Erythroblast (primary cell): ENCODE measurements around the gene PTPRCAP.
A peak's percentile ranks its signal among the peaks of the same experiment; 100 is the strongest.

ENCODE experiments used
- GATA1 ChIP-seq: IDR thresholded peaks from 2 replicates; pipeline ENCODE4 v1.6.1; 2011; ENCODE audit warnings: low read depth, mild to moderate bottlenecking, control low read depth, low read length, moderate library complexity
- POLR2A ChIP-seq: IDR thresholded peaks from 2 replicates; pipeline ENCODE4 v1.6.1; 2011; ENCODE audit warnings: mild to moderate bottlenecking, low read length

DNA sequence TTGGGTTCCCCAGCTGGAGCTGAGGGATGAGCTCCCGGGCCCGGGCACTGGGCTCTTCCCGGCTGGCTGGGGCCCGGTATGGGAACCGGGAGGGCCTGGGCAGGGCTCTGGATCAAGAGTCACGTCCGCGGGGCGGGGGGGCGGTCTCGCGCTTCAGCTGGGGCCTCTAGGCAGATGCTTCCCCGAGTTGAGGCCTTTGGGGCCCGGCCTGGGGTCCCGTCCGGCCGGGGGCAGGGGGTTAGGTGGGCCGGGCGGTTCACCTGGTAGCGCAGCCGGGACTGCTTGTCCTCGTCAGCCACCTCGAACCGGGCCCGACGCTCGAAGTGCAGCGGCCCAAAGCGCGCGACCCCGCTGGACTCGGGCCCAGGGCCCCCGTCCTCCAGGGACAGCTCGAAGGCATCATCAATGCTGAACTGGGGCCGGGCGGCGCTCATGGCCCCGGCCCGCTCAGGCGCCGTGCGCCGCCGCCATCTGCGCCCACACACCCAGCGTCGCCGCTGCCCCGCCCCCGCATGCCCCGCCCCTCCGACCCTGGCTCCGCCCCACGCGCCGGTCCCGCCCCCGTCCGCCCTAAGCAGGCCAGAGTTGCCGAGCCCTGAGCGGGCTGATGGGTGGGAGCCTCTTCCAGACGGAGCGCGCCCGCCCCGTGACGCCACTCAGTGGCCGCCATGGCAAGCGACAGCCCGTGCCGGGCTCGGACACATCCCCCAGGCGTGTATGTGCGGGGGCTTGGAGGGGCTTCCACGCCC lies 31.5 kb upstream of the PTPRCAP start, which contains the start of gene TMEM134:
- TF ChIP-seq POLR2A: peak; percentile 76
- no peak for TF ChIP-seq GATA1
